NCI-H345 treated with DMSO at 0.1 percent for 48 hours (cell line): ENCODE measurements around the gene NIF3L1.
"Not testable (repeated sequence)": the region's sequence is repeated elsewhere in the genome, so short reads cannot be mapped to it uniquely, and the experiment has no call there.

Source experiments
- DNase-seq: peaks from one replicate; lab custom pipeline; 2025; ENCODE audit not compliant: unreplicated experiment; lab: John Stamatoyannopoulos, UW

NIF3L1 gene

DNA sequence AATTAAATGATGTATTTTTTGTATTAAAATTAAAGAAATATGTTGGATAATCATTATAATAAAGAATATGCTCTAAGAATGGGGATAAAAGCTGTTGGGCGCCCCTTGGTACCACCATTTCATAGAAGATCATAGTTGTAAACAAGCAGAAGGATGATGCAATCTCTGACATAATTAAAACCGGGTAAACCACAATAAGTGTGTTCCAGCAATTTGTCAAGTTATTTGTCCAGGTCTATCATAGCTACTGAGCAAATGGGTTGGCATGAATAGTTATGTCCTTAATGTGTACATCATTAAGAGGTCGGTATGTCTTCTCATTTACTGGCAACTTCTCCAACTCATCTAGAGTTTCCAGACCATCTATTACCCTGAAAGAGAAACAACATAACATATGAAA, 18.0 kb upstream of the NIF3L1 start:
- DNase-seq: no peak

DNA sequence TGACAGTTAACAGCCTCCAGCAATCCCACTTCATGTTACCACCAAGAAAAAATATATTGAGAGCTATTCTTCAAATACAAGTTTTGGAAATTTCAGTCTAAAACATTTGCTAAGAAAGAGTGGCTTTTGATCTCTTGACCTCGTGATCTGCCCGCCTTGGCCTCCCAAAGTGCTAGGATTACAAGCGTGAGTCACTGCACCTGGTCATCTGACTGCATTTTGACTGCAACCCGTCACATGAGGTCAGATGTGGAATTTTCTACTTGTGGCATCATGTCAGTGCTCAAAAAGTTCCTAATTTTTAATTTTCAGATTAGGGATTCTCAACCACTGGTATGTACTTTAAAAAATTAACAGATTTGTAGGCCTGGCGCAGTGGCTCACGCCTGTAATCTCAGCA, 15.6 kb upstream of the NIF3L1 start:
- no peak for DNase-seq

DNA sequence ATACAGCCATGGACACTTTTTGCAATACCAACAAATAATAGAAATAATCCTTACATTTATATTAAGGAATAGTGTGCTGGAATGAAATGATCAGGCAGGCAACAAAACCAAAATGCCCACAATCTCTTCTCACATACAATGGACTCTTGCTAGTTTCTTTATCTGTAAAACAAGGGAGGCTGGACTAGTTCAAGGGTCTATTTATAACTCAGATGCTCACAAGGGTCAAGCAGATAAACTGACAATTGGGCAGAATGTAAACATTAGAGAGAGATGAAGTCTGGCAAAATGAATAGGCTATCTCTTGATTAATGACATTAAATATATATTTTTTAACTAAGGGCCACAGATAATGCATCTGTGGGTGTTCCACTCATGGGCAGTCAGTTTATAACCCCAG, 11.7 kb upstream of the NIF3L1 start:
- DNase-seq: no peak

DNA sequence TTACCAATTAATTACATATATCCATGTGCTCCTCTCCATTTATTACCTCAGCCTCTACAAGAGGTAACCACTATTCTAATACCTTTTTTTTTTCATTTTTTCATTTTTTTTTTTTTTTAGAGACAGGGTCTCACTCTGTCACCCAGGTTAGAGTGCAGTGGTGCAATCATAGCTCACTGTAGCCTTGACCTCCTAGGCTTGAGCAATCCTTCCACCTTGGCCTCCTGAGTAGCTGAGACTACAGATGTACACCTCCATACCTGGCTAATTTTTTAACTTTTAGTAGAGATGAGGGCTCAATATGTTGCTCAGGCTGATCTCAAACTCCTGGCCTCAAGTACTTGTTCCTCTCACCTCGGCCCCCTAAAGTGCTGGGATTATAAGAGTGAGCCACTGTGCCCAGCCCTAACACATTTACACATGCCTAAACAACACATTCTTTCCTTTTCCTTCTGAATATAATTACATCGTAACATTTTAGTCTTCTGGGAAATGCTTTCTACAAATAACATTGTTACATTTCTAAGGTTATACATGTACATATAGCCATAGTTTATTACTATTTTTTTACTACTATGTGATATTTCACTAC, 10.8 kb upstream of the NIF3L1 start:
- DNase-seq: no peak

DNA sequence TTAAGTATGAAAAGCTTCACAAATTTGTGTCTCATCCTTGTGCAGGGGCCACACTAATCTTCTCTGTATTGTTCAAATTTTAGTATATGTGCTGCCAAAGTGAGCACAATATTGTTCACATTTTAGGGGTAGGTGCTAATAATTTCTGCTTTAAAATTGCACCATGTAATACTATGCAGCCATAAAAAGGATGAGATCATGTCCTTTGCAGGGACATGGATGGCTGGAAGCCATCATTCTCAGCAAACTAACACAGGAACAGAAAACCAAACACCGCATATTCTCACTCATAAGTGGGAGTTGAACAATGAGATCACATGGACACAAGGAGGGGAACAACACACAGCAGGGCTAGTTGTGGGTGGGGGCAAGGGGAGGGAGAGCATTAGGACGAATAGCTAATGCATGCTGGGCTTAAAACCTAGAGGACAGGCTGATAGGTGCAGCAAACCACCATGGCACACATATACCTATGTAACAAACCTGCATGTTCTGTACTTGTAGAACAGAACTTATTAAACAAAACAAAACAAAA, 7.4 kb upstream of the NIF3L1 start:
- DNase-seq: not testable (repeated sequence)

DNA sequence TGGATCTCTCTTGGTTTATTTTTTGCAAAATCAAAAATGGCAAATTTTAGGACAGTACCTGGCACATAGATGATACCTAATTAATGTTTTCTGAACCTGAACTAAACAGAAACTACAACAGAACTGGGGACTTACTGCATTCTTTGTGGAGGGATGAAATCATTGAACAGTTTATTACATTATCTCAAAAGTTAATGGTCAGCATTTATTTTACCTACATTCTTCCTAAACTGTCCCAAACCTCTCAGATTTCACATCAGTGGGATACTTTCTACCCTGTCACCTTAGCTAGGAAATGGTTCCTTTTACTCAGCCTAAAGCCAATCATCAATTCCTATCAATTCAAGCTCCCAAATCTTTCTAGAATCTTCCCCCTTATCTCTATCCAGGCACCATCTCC, 10.3 kb downstream of the NIF3L1 start:
- no peak for DNase-seq

DNA sequence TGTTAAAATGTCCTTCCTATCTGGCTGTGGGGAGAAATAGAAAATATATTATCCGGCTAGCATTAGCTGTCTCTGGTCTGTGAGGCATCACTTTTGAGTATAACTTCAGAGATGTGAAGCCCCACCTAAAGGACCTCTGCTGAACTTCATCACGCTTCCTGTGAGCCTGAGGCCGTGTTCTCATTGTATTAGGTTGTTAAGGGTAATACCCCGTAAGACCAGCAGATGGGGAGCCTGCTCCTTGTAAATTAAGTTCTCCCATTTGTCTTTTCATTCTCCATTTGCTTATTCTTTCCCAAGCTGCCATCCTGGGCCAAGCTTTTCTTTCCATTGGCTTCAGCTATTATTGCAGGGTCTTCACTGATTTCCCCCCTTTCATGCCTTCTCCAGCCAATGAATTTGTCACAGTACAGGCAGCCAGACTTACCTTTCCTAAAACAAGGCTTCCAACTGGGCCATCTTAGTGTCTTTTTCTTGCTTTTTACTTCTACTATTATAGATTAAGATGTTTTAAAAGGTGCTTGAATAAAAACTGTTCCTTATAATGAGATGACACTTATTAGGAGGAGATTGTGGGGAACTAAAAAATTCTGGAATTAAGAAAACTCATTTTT, 12.4 kb downstream of the NIF3L1 start:
- DNase-seq: peak; percentile 6

DNA sequence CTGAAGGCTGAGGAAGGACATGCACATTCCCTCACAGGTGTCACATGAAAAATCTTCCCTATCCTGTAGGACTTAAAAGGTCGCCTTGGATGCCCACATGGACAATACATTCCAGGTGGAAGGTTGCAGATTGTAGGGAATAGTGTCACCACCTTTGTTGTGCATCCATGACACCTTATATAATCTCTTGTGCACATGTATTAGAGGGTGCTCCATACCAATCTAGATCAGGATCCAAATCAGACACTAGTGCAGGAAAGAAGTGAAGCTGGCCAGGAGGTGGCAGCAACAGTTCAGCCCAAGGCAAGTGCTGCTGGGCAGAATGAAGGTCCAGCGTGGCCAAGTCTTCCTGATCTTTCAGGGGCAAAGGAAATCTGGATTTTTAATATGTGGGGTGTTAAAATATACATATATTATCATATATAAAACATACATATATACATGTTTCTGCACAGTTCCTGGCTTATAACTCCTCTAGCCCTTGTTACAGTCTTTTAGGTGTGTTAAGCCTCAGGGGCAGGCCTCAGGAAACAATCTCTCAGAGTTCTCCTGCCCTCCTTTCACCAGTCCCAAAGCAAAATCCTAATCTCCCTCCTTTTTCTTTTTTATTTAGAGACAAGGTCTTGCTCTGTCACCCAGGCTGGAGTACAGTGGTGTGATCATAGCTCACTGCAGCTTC, 16.6 kb downstream of the NIF3L1 start:
- peak; percentile 2 for DNase-seq

DNA sequence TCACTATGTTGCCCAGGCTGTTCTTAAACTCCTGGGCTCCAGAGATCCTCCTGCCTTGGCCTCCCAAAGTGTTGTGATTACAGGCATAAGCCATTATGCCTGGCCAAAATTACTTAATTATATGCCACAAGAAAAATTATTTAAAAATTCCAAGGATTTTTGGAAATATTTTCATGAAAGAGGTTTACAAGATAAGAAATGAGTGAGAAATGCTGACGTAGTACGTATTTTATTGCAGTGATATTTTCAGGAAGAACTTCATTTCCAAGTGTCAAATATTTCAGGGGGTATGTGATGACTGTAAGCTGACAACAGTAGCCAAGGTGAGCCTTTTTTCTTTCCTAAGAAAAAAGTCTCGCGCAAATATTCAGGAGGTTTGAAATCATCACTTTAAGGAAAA, 20.8 kb downstream of the NIF3L1 start:
- no peak for DNase-seq

DNA sequence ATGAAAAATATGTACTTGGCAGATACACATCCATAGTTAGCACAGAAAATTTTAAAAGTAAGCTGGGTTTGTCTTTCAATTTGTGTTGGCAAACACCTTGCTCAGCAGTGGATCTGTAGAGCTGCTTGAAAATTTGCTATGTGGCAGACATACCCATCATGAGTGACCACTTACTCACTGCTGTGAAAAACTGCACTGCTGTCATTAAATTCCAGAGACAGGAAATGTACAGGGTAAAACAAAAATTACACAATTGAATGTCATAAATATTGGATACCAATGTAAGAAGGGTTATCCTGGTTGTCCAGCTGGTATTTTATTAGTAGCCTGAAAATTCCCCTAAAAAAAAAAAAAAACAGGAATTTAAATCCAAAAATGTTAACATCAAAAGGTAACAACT, 24.5 kb downstream of the NIF3L1 start:
- DNase-seq: no peak

DNA sequence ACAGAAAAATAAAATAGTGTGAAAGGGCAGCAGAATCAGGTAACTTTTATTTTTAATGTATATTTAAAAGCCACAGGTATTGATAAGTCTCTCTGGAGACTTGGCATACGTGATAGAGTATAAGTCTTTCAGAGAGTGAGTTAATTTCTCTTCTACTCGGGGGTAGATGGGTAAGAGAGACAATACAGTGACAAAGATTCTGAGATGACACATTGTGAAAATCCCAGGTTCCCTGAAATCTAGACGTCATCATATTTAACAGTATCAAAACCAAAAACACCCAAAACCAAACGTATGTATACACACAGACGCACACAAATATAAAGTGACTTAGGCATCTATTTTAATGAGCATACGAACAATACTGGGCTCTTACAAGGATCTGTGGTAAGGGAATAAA, 33.3 kb downstream of the NIF3L1 start:
- no peak for DNase-seq

DNA sequence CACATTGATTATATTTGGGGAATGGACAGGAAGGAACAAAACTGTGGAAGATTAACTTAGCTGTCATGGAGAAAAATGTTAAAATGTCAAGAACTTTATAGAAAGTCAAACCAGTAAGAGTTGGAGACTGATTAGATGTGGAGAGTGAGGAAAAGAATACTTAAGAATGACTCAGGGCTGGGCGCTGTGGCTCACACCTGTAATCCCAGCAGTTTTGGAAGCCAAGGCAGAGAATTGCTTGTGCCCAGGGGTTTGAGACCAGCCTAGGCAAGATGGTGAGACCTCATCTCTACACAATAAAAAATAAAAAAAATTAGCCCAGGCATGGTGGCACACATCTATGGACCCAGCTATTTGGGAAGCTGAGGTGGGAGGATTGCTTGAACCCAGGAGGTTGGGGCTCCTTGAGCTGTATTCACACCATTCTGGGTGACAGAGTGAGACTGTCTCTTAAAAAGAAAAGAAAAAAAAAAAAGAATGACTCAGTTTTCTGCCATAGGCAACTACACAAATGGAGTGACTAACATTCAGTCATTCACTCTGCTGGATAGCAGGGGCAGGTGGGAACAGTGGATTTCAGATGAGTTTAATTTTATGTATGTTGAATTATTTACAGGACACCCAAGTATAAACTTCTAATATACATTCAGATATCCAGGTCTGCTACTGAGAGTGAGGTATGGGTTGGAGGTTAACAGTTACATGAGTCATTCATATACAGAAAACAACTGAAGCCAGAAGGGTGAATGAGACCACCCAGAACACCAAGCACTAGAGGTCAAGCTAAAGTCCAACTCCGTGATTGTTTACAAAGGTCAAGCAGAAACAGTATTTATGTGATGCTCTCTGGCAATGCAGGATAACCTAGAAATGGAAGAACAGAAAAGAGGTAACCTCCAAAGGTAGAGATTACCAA, 40.4 kb downstream of the NIF3L1 start:
- no peak for DNase-seq

DNA sequence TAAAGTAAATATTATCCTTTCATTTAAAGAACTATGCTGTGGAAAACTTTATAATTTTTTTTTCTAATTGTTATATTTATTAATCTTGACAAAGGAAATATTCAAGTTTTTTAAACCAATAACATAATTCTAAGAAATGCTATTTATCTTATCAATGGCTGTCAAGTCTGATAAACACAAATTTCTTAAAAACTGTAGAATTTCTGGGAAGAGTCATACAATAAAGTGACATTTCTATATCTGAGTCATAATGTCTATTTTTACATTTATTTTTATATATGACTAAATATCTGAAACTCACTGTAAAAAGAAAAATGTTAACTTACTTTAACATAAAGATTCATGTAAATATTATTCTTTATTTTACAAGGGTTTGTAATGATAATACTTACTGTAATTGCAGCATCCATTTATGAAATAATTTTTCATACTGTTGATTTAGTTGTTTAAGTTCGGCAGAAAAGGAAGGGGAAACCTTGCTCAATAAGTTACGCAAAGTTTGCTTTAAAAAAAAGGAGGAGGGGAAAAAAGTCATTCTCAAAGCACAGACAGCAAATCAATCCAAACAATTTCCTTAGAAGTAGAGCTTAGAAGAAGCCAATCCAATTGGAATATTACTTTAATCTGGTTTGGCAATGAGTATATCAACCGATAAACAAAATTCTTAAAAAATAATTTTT, 41.9 kb downstream of the NIF3L1 start:
- DNase-seq: no peak

DNA sequence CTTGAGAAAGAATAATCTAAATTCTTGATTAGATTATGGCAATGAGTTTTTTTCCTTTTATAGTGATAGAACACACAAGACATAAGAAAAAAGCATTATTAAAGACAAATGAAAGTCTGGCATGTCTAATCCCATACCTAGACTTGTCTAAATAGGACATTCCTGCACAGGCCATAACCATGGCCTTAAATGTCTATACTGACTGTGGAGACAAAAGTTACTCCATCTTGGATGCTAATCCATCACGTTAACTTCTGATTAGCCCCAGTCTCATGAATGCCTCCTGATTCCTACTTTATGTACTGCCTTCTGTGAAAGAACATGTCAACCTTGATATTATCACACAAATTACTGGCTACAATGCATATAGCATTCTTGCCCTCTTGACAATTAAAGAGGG, 50.7 kb downstream of the NIF3L1 start:
- no peak for DNase-seq

DNA sequence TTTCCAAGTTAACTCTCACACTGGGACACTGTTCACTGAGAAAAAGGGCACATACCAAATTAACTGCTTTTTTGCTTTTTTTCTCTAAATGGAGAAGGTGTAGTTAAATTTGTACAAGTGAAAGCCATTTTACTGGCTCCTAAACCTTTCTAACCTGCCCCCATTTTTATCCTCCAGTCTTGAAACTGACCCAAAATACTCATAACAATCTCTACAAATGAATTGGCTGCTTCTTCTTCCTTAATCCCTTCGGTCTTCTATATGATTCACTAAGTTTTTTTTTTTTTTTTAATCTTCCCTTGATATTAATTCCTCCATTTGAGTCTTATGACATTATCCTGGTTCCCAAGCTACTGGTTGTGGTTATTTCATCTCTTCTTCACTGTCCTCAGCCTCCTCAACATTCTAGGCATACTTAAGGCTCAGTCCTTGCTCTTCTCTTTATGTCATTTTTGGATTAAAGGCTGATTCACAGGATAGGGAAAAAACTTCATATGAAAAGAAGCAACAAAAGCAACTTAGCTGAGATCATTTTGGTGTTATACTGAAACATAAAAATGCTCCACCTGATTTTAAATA, 54.4 kb downstream of the NIF3L1 start:
- no peak for DNase-seq

DNA sequence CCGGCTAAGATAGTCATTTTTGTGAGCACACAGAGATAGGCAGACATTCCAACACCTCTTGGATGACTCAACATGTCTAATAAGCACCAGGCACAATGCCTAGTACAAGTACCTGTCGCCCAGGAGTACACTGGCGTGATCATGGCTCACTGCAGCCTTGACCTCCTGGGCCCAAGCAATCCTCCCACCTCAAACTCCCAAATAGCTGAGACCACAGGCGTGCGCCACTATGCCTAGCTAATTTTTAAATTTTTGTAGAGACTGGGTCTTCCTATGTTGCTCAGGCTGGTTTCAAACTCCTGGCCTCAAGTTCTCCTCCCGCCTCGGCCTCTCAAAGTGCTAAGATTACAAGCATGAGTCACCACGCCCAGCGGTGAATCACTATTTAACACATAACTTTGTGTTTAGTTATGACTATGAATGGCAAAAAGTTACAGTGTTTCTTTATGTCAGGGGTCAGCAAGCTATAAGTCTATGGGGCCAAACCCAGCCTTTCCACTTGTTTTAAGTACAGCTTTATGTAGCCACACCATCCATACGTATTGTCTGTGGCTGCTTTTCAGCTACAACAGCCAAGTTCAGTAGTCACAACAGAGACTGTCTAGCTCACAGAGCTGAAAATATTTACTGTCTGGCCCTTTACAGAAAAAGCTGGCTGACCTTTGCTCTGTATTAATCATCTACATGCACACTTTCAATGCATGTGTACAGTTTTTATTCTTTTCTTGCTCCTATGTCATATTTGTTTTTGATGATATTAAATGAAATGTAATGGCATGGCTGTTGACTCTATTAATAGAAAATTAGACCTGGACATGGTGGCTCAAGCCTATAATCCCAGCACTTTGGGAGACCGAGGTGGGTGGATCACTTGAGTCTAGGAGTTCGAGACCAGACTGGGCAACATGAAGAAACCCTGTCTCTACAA, 55.6 kb downstream of the NIF3L1 start:
- no peak for DNase-seq

DNA sequence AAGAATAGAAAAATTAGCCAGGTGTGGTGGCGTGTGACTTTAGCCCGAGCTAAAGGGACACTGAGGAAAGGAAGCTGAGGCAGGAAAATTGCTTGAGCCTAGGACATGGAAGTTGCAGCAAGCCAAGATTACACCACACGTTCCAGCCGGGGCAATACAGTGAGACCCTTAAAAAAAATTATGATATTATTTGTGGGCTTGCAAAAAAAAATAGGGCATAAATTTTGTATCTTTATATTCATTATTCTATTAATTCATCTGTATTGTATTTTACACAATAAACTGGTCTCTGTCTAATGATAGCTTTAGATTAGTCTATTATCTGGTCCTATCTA, 56.2 kb downstream of the NIF3L1 start:
- DNase-seq: no peak

DNA sequence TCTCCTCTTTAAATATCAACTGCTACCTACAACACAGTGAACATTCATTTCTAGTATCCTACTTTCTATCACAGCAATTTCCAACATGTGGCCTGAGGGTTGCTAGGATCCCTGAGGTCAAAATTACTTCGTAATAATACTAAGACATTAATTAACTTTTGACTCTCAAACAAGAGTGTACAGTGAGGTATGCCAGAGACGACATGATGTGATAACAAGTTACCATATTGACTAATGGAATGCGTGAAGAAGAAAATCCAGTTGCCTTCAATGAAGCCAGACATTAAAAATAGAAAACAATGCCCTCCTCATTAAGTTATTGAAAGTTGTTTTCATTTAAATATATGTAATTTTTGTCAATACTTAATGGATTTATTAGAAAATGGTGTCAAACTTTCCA, 61.2 kb downstream of the NIF3L1 start:
- DNase-seq: no peak
